CD14-positive monocyte (primary cell): ENCODE results near the gene RFX1. TPM values are rescaled to one million over a fixed set of nuclear protein-coding genes. Genes with fewer than 3 reads are reported as not detected.

Experiments
- DNase-seq, 3 donors: peaks; one replicate each; pipeline ENCODE4 v3.0.0-alpha.2; 2011 to 2022
- H2AFZ ChIP-seq: 2 replicates; pipeline ENCODE4 v1.6.0; 2012; ENCODE audit warnings: mild to moderate bottlenecking, low read depth, low read length, inconsistent platforms; ENCODE audit not compliant: insufficient read depth, poor library complexity, severe bottlenecking
- H3K27ac ChIP-seq, 2 donors: 1 replicate in 1 of 2; 2 replicates in 1 of 2; pipeline ENCODE4 v1.5.1; 2012 to 2013; ENCODE audit warnings: low read length in 2 of 2, control low read depth in 1 of 2, inconsistent platforms in 1 of 2, low read depth in 1 of 2, mild to moderate bottlenecking in 1 of 2
- H3K27me3 ChIP-seq, 2 donors: one replicate each; pipeline versions ENCODE4 v1.6.0 to v1.6.1; 2011 to 2013; ENCODE audit warnings: low read length in 2 of 2; ENCODE audit not compliant: control insufficient read depth in 2 of 2, insufficient read depth in 2 of 2
- H3K36me3 ChIP-seq, 2 donors: replicated peaks in 1 of 2; 1 replicate in 1 of 2; 2 replicates in 1 of 2; pipeline versions ENCODE4 v1.5.1 to v1.6.1; 2012 to 2013; ENCODE audit warnings: low read length in 2 of 2, control low read depth in 1 of 2, inconsistent platforms in 1 of 2, mild to moderate bottlenecking in 1 of 2; ENCODE audit not compliant: insufficient read depth in 2 of 2, control insufficient read depth in 1 of 2
- H3K4me1 ChIP-seq, 2 donors: 1 replicate in 1 of 2; 2 replicates in 1 of 2; pipeline versions ENCODE4 v1.5.1 to v1.6.1; 2012 to 2013; ENCODE audit warnings: low read length in 2 of 2, control low read depth in 1 of 2, inconsistent platforms in 1 of 2, mild to moderate bottlenecking in 1 of 2, moderate library complexity in 1 of 2; ENCODE audit not compliant: insufficient read depth in 2 of 2, control insufficient read depth in 1 of 2
- H3K4me2 ChIP-seq: replicated peaks from 2 replicates; pipeline ENCODE3; 2012; ENCODE audit warnings: low read length, moderate library complexity, mild to moderate bottlenecking; ENCODE audit not compliant: poor library complexity, severe bottlenecking; ENCODE audit errors: extremely low read depth
- H3K4me3 ChIP-seq, 3 experiments: fragments of 200-600 bp in 1 of 3; sonication (generic) in 1 of 3; replicated peaks in 1 of 3; 1 replicate in 2 of 3; 2 replicates in 1 of 3; pipeline ENCODE4 v1.5.1; 2011 to 2013; ENCODE audit warnings: low read length in 3 of 3, mild to moderate bottlenecking in 3 of 3, control low read depth in 2 of 3, low read depth in 2 of 3, inconsistent platforms in 1 of 3, moderate library complexity in 1 of 3
- H3K79me2 ChIP-seq: 2 replicates; pipeline ENCODE4 v1.6.0; 2012; ENCODE audit warnings: mild to moderate bottlenecking, control low read depth, inconsistent platforms, low read length, moderate library complexity; ENCODE audit not compliant: insufficient read depth
- H3K9ac ChIP-seq: 2 replicates; pipeline ENCODE4 v1.6.0; 2017; ENCODE audit warnings: low read length, mild to moderate bottlenecking; ENCODE audit not compliant: insufficient read depth, poor library complexity, severe bottlenecking
- H3K9me3 ChIP-seq, 2 donors: replicated peaks in 1 of 2; 1 replicate in 1 of 2; 2 replicates in 1 of 2; pipeline versions ENCODE4 v1.5.1 to v1.6.1; 2012 to 2013; ENCODE audit warnings: low read length in 2 of 2, control low read depth in 1 of 2; ENCODE audit not compliant: control insufficient read depth in 1 of 2, insufficient read depth in 1 of 2
- H4K20me1 ChIP-seq: 2 replicates; pipeline ENCODE4 v1.6.0; 2012; ENCODE audit warnings: mild to moderate bottlenecking, low read length, control low read depth, moderate library complexity; ENCODE audit not compliant: insufficient read depth
- H3K27ac Mint-ChIP-seq, 7 donors: one replicate each; pipeline ENCODE4 v1.8.0; 2020; ENCODE audit warnings: mild to moderate bottlenecking in 7 of 7, mixed read lengths in 7 of 7, moderate library complexity in 6 of 7, inconsistent platforms in 2 of 7
- H3K27me3 Mint-ChIP-seq, 3 donors: one replicate each; pipeline ENCODE4 v1.8.0; 2021 to 2022; ENCODE audit warnings: low read depth in 3 of 3, mild to moderate bottlenecking in 3 of 3, mixed read lengths in 3 of 3, moderate library complexity in 3 of 3, inconsistent platforms in 1 of 3
- H3K36me3 Mint-ChIP-seq, 2 donors: one replicate each; pipeline ENCODE4 v1.8.0; 2020; ENCODE audit warnings: mixed read lengths in 2 of 2, inconsistent platforms in 1 of 2, mild to moderate bottlenecking in 1 of 2
- H3K4me1 Mint-ChIP-seq: one replicate; pipeline ENCODE4 v1.8.0; 2020; ENCODE audit warnings: mild to moderate bottlenecking, mixed read lengths
- H3K4me3 Mint-ChIP-seq, 2 donors: one replicate each; pipeline ENCODE4 v1.8.0; 2020; ENCODE audit warnings: mild to moderate bottlenecking in 2 of 2, mixed read lengths in 2 of 2, moderate library complexity in 1 of 2
- H3K9me3 Mint-ChIP-seq, 7 donors: one replicate each; pipeline ENCODE4 v1.8.0; 2020 to 2022; ENCODE audit warnings: mixed read lengths in 7 of 7, mild to moderate bottlenecking in 6 of 7, moderate library complexity in 6 of 7, inconsistent platforms in 2 of 7
- WGBS: methylation state at CpG from one replicate; pipeline ENCODE4 v1.1.5; 2013; ENCODE audit warnings: missing lambda C conversion rate; ENCODE audit not compliant: insufficient coverage; 5-methylcytosine and 5-hydroxymethylcytosine counted together
- intact Hi-C, 2 donors: fragments of 100-400 bp; cut with micrococcal nuclease; formaldehyde crosslinking; loops; one replicate each; pipeline versions ENCODE4 v1.15.0 to v1.15.1; 2023
- polyA plus RNA-seq, 3 donors: library from polyadenylated mRNA; depleted of rRNA in 1 of 3; unstranded in 2 of 3; stranded (reverse) in 1 of 3; fragments of 300-500 nt in 2 of 3; fragments of >200 nt in 1 of 3; fragmentation: Illumina TruSeq in 2 of 3; gene quantifications; 1 replicate in 2 of 3; 2 replicates in 1 of 3; pipeline ENCODE4 v1.2.3, GENCODE V29; 2012 to 2021
- TF ChIP-seq, protein P1 (sequence below): fragments of 200-600 bp; IDR thresholded peaks from one replicate; pipeline ENCODE4 v1.8.0; 2022; ENCODE audit warnings: antibody characterized with exemption, mild to moderate bottlenecking

The RFX1 gene
- polyA plus RNA-seq, 3 donors = 0.89 to 12.8 (median 0.95) TPM

- peak overlapping the region; percentile 68 to 89 (median 79) for H3K27ac Mint-ChIP-seq
- peak overlapping the region; percentile 87 for H3K9ac ChIP-seq
- peak overlapping the region; percentile 82 to 92 for H3K4me3 Mint-ChIP-seq
- peak overlapping the region; percentile 53 to 87 (median 74) for H3K4me3 ChIP-seq
- peaks cover 28 to 39% of the 10 kb centered on the region in 2 donors for H3K36me3 Mint-ChIP-seq
- TF ChIP-seq, protein P1, sequence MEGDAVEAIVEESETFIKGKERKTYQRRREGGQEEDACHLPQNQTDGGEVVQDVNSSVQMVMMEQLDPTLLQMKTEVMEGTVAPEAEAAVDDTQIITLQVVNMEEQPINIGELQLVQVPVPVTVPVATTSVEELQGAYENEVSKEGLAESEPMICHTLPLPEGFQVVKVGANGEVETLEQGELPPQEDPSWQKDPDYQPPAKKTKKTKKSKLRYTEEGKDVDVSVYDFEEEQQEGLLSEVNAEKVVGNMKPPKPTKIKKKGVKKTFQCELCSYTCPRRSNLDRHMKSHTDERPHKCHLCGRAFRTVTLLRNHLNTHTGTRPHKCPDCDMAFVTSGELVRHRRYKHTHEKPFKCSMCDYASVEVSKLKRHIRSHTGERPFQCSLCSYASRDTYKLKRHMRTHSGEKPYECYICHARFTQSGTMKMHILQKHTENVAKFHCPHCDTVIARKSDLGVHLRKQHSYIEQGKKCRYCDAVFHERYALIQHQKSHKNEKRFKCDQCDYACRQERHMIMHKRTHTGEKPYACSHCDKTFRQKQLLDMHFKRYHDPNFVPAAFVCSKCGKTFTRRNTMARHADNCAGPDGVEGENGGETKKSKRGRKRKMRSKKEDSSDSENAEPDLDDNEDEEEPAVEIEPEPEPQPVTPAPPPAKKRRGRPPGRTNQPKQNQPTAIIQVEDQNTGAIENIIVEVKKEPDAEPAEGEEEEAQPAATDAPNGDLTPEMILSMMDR = no peak
- H3K79me2 ChIP-seq = peaks cover 35% of the 10 kb centered on the region
- H4K20me1 ChIP-seq = peaks cover 36% of the 10 kb centered on the region
- peaks cover 16 to 21% of the 10 kb centered on the region in 2 donors for H3K4me1 ChIP-seq
- no peak for DNase-seq
- H3K9me3 ChIP-seq = no peaks in the 10 kb centered on the region
- H3K27ac ChIP-seq = peak overlapping the region in 1 of 2 donors; percentile 80
- H3K27me3 Mint-ChIP-seq = peaks cover 0 to 2% (median 0%) of the 10 kb centered on the region in 3 donors
- whole genome bisulfite sequencing = 18% methylated on average over 10 of the region's 13 CpGs
- H3K4me1 Mint-ChIP-seq = peaks cover 17% of the 10 kb centered on the region
- H3K36me3 ChIP-seq = peaks cover 37 to 41% of the 10 kb centered on the region in 2 donors
- H3K4me2 ChIP-seq = peak overlapping the region; percentile 93
- H2AFZ ChIP-seq = peak overlapping the region; percentile 52
- H3K27me3 ChIP-seq = no peaks in the 10 kb centered on the region
- peaks cover 0 to under 1% (median 0%) of the 10 kb centered on the region in 7 donors for H3K9me3 Mint-ChIP-seq
- intact Hi-C loops = loop anchor here in 1 of 2 donors (5.0 kb wide), 1 partner anchor 94 kb away; no protein-coding TSS in a partner anchor
Measured at GRCh38 chr19:13952931-13953531, 53.1 kb downstream of the RFX1 start.

DNA sequence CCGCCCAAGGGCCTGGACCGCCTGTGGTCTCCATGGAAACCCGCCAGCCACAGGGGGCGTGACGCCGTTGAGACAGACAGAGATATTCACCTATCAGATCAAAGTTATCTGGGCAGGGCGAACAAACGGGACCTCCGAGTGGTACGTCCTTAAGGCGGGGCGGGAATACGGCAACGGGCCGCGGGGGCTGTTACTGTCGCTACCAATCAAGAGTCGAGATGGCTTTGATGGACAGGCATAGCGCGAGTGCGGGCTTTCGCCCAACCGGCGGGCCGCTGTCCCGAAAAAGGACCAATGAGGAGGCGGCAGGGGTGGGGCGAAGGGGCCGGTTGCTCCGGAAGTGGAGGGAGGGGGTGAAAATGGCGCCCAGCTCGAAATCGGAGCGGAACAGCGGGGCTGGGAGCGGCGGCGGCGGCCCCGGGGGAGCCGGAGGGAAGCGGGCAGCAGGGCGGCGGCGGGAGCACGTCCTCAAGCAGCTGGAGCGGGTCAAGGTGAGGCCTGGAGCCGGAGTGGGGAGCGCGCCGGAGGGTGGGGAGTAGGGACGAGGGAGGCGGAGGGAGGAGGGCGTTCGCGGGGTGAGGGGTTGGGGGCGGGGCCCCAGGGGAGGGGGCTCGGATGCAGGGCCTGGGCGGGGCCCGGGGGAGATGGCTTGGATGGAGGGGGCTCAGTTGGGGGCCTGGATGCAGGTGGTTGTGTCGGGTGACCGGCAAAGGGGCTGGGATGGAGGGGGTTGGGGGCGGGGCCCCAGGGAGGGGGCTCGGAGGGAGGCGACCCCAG lies 53.8 kb downstream of the RFX1 start, which contains the start of gene DCAF15:
DCAF15 (plus strand) TSS at position 356 of the 777 bp plus-strand sequence; CDS start at position 360, 4 bp downstream.
- intact Hi-C loops = loop anchor here in 1 of 2 donors (5.0 kb wide), 1 partner anchor 95 kb away; no protein-coding TSS in a partner anchor
- peak within 1 kb of the TSS in 1 of 2 donors; percentile 80 for H3K27ac ChIP-seq
- TF ChIP-seq, protein P1 = no peak
- no peaks in the 10 kb centered on the region for H3K9me3 ChIP-seq
- H3K79me2 ChIP-seq = peaks cover 35% of the 10 kb centered on the region
- Mint-ChIP-seq H3K27me3 (peaks cover 0 to 2% (median 0%) of the 10 kb centered on the region in 3 donors), H3K9me3 (peaks cover 0 to 1% (median 0%) of the 10 kb centered on the region in 7 donors), H3K4me1 (peaks cover 17% of the 10 kb centered on the region), H3K4me3 (peak within 1 kb of the TSS; percentile 82 to 92), H3K36me3 (peaks cover 21 to 32% of the 10 kb centered on the region in 2 donors), H3K27ac (peak within 1 kb of the TSS; percentile 75 to 89 (median 84))
- peaks cover 29% of the 10 kb centered on the region for H4K20me1 ChIP-seq
- peaks cover 30 to 34% of the 10 kb centered on the region in 2 donors for H3K36me3 ChIP-seq
- H3K4me3 ChIP-seq = peak within 1 kb of the TSS; percentile 53 to 87 (median 74)
- peak within 1 kb of the TSS; percentile 93 for H3K4me2 ChIP-seq
- H3K27me3 ChIP-seq = no peaks in the 10 kb centered on the region
- peak within 1 kb of the TSS; percentile 78 for H2AFZ ChIP-seq
- peak within 1 kb of the TSS; percentile 87 for H3K9ac ChIP-seq
- H3K4me1 ChIP-seq = peaks cover 16 to 21% of the 10 kb centered on the region in 2 donors
- 0% methylated on average over 42 of the region's 65 CpGs for WGBS
- peak; percentile 99 to 100 (median 100) for DNase-seq
